Measurements from ENCODE around the gene NRG2. TPM values are rescaled to one million over a fixed set of nuclear protein-coding genes. Genes with fewer than 3 reads are reported as not detected.
A peak's percentile ranks its signal among the peaks of the same experiment; 100 is the strongest.

The NRG2 gene
- polyA plus RNA-seq (2013, experiment 1 of 2): 0.25 TPM
- polyA plus RNA-seq (2013, experiment 2 of 2): 0.38 TPM

GRCh38 chr5:140042643-140043507, at the start of gene NRG2:
NRG2 (minus strand) TSS chr5:140043299.
- Histone ChIP-seq H3K36me3 (ENCODE audit: insufficient read depth, low read length) (no peaks in the 10 kb centered on the region), H3K27ac (ENCODE audit: low read depth, low read length) (no peak within 1 kb of the TSS), H3K9me3 (ENCODE audit: insufficient read depth, low read depth, low read length) (no peaks in the 10 kb centered on the region), H3K4me1 (ENCODE audit: insufficient read depth, low read length) (peaks cover 8% of the 10 kb centered on the region; the same call in 1 of the 2 replicates), H3K4me3 (ENCODE audit: low read length) (peak within 1 kb of the TSS; percentile 50), H3K27me3 (ENCODE audit: insufficient read depth, low read length) (peaks cover 84% of the 10 kb centered on the region), H3K9ac (ENCODE audit: low read depth, low read length) (no peak within 1 kb of the TSS)
- WGBS: under 1% methylated on average over 82 of the region's 82 CpGs

DNA sequence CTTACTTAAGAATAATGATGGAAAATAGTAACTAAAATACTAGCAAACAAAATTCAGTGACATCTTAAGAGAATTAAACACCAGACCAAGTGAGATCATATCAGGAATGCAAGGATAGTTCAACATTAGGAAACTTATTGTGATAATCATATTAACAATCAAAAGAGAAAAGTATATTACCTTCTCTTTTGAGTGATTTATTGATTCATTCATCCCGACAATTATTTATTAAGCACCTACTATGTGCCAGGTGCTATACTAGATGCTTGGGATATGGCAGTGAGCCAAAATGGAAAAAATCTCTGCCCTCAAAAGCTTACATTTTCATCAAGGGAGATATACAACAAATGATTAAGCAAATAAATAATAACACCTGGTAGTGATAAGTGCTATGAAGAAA, 47.2 kb upstream of the NRG2 start:
- Histone ChIP-seq H3K9me3 (ENCODE audit: insufficient read depth, low read depth, low read length) (no peaks in the 10 kb centered on the region), H3K4me3 (ENCODE audit: low read length) (no peak overlapping the region), H3K9ac (ENCODE audit: low read depth, low read length) (no peak overlapping the region), H3K27me3 (ENCODE audit: insufficient read depth, low read length) (peaks cover 34% of the 10 kb centered on the region), H3K4me1 (ENCODE audit: insufficient read depth, low read length) (no peaks in the 10 kb centered on the region), H3K36me3 (ENCODE audit: insufficient read depth, low read length) (no peaks in the 10 kb centered on the region), H3K27ac (ENCODE audit: low read depth, low read length) (no peak overlapping the region)
- no CpG with 5 or more reads among the region's 1 CpG for WGBS

DNA sequence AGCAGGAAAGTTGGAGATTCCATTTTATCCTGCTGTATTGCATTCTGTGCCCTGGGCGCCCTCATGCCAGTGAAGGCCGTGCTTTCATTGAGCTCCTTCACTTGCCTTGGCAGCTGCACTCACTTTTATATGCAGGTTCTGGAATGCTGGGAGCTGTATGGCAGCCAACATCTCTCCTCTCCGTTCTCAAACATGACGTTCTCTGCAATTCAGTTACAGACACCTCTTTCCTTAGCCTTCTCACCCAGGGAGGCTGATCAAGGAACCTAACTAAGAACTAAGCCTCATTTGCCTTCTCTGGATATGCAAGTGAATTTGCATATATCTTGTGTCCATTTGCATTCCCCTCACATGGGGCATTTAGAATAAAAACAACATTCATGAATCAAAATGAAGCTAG, 41.4 kb upstream of the NRG2 start:
- Histone ChIP-seq H3K27ac (ENCODE audit: low read depth, low read length) (no peak overlapping the region), H3K27me3 (ENCODE audit: insufficient read depth, low read length) (peaks cover 30% of the 10 kb centered on the region), H3K9me3 (ENCODE audit: insufficient read depth, low read depth, low read length) (no peaks in the 10 kb centered on the region), H3K9ac (ENCODE audit: low read depth, low read length) (no peak overlapping the region), H3K4me1 (ENCODE audit: insufficient read depth, low read length) (no peaks in the 10 kb centered on the region), H3K36me3 (ENCODE audit: insufficient read depth, low read length) (no peaks in the 10 kb centered on the region), H3K4me3 (ENCODE audit: low read length) (no peak overlapping the region)
- WGBS: 57% methylated on average over 4 of the region's 4 CpGs

DNA sequence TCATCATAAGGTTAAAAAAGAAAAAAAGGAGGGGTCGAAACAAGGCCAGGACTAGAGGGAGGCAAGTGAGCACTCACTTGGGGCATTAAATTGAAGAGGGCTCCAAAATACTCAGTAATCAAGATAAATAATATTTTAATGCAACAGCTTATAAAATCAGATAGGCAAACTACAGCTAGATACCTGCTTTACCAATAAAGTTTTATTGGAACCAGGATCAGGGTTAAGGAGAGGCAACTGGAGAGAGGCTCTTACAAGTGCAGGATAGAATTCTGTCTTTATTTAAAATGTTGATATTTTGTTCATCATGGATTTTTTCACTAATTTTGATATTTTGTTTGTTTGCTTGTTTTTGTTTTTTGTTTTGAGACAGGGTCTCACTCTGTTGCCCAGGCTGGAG, 40.6 kb upstream of the NRG2 start:
- WGBS: no CpG with 5 or more reads among the region's 1 CpG
- Histone ChIP-seq H3K27ac (ENCODE audit: low read depth, low read length) (no peak overlapping the region), H3K27me3 (ENCODE audit: insufficient read depth, low read length) (peaks cover 30% of the 10 kb centered on the region), H3K4me1 (ENCODE audit: insufficient read depth, low read length) (no peaks in the 10 kb centered on the region), H3K4me3 (ENCODE audit: low read length) (no peak overlapping the region), H3K9me3 (ENCODE audit: insufficient read depth, low read depth, low read length) (no peaks in the 10 kb centered on the region), H3K36me3 (ENCODE audit: insufficient read depth, low read length) (no peaks in the 10 kb centered on the region), H3K9ac (ENCODE audit: low read depth, low read length) (no peak overlapping the region)

DNA sequence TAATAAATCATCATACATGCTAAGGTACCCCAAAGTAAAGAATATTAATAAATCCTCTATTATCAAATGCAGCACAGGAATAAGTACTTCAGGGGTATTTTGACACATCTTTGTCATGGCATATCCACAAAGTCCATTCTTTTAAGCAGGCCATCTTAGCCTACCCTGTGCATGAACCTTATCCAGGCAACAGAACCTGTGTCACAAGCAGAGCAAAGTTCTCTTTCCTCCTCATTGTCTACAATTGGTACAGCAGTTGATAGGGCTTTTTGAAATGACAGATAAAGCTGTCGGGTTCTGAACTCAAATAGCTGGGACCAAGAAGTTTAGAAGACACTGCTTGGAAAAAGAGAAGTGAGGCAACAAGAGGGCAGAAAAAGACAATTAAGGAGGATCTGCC, 40.0 kb upstream of the NRG2 start:
- Histone ChIP-seq H3K27me3 (ENCODE audit: insufficient read depth, low read length) (peaks cover 30% of the 10 kb centered on the region), H3K9ac (ENCODE audit: low read depth, low read length) (no peak overlapping the region), H3K4me1 (ENCODE audit: insufficient read depth, low read length) (no peaks in the 10 kb centered on the region), H3K36me3 (ENCODE audit: insufficient read depth, low read length) (no peaks in the 10 kb centered on the region), H3K27ac (ENCODE audit: low read depth, low read length) (no peak overlapping the region), H3K9me3 (ENCODE audit: insufficient read depth, low read depth, low read length) (no peaks in the 10 kb centered on the region), H3K4me3 (ENCODE audit: low read length) (no peak overlapping the region)
- WGBS: 78% methylated on average over 1 of the region's 1 CpG

DNA sequence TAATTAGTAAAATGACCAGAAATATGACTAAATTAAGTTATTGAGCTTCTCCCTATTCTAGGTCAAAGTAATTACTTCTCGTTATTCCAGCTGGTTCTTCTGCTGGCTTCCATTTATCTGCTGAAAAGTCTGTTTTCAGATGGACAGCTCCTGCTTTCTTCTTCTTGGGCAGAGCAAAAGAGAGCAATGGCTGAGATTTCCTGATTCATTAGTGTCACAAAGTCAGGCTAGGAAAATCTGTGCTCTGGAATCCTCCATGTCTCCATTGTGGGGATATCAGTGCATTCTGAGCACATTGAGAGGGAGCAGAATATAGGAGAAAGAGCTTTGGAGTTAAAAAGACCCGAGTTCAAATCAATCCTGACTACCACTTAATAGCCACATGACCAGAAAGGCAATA, 33.7 kb upstream of the NRG2 start:
- Histone ChIP-seq H3K4me1 (ENCODE audit: insufficient read depth, low read length) (no peaks in the 10 kb centered on the region), H3K27me3 (ENCODE audit: insufficient read depth, low read length) (peaks cover 16% of the 10 kb centered on the region), H3K36me3 (ENCODE audit: insufficient read depth, low read length) (no peaks in the 10 kb centered on the region), H3K9me3 (ENCODE audit: insufficient read depth, low read depth, low read length) (no peaks in the 10 kb centered on the region), H3K4me3 (ENCODE audit: low read length) (no peak overlapping the region), H3K27ac (ENCODE audit: low read depth, low read length) (no peak overlapping the region), H3K9ac (ENCODE audit: low read depth, low read length) (no peak overlapping the region)
- 80% methylated on average over 2 of the region's 2 CpGs for WGBS

DNA sequence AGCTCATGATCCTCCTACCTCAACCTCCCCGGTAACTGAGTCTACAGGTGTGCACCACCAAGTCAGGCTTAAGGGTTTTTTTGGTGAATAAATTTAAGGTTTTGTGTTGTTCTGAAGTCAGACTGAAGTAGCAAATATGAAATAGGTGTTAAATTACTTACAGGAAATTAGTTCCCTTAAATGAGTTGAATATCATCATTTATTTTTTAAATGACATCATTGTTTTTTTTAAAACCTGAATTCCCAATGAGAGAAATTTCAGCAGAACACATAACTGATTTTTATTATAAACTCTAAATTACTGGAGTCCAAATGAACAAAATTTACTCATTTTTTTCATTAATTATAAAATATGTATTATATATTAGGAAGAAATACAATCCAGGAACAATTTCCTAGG, 33.0 kb upstream of the NRG2 start:
- Histone ChIP-seq H3K36me3 (ENCODE audit: insufficient read depth, low read length) (no peaks in the 10 kb centered on the region), H3K27me3 (ENCODE audit: insufficient read depth, low read length) (peaks cover 16% of the 10 kb centered on the region), H3K27ac (ENCODE audit: low read depth, low read length) (no peak overlapping the region), H3K4me1 (ENCODE audit: insufficient read depth, low read length) (no peaks in the 10 kb centered on the region), H3K9me3 (ENCODE audit: insufficient read depth, low read depth, low read length) (no peaks in the 10 kb centered on the region), H3K9ac (ENCODE audit: low read depth, low read length) (no peak overlapping the region), H3K4me3 (ENCODE audit: low read length) (no peak overlapping the region)
- WGBS: 100% methylated on average over 1 of the region's 1 CpG

GRCh38 chr5:140075371-140075770, 32.3 kb upstream of the NRG2 start:
- H3K27me3 ChIP-seq (ENCODE audit: insufficient read depth, low read length): peaks cover 14% of the 10 kb centered on the region
- H3K4me3 ChIP-seq (ENCODE audit: low read length): no peak overlapping the region
- H3K4me1 ChIP-seq (ENCODE audit: insufficient read depth, low read length): no peaks in the 10 kb centered on the region
- no peak overlapping the region for H3K9ac ChIP-seq (ENCODE audit: low read depth, low read length)
- H3K36me3 ChIP-seq (ENCODE audit: insufficient read depth, low read length): no peaks in the 10 kb centered on the region
- WGBS: 67% methylated on average over 2 of the region's 2 CpGs
- no peak overlapping the region for H3K27ac ChIP-seq (ENCODE audit: low read depth, low read length)
- no peaks in the 10 kb centered on the region for H3K9me3 ChIP-seq (ENCODE audit: insufficient read depth, low read depth, low read length)

GRCh38 chr5:140073296-140073695, 30.2 kb upstream of the NRG2 start:
- WGBS: 32% methylated on average over 2 of the region's 4 CpGs
- Histone ChIP-seq H3K9me3 (ENCODE audit: insufficient read depth, low read depth, low read length) (no peaks in the 10 kb centered on the region), H3K36me3 (ENCODE audit: insufficient read depth, low read length) (no peaks in the 10 kb centered on the region), H3K4me1 (ENCODE audit: insufficient read depth, low read length) (no peaks in the 10 kb centered on the region), H3K27me3 (ENCODE audit: insufficient read depth, low read length) (peaks cover 29% of the 10 kb centered on the region), H3K9ac (ENCODE audit: low read depth, low read length) (no peak overlapping the region), H3K4me3 (ENCODE audit: low read length) (no peak overlapping the region), H3K27ac (ENCODE audit: low read depth, low read length) (no peak overlapping the region)

DNA sequence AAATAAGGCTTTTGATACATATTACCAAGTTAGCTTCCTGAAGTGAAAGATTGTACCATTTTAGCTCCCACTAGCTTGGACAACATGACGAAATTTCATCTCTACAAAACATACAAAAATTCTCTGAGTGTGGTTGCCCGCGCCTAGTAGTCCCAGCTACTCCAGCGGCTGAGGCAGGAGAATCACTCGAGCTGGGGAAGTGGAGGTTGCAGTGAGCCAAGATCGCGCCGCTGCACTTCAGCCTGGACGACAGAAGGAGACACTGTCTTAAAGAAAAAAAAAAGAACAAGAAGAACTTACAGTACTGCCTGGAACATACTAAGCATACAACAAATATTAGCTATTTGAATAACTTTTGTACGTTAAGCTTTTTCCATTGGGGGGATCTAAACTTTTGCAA, 29.7 kb upstream of the NRG2 start:
- H3K4me3 ChIP-seq (ENCODE audit: low read length): no peak overlapping the region
- H3K27me3 ChIP-seq (ENCODE audit: insufficient read depth, low read length): peaks cover 34% of the 10 kb centered on the region
- H3K4me1 ChIP-seq (ENCODE audit: insufficient read depth, low read length): no peaks in the 10 kb centered on the region
- H3K27ac ChIP-seq (ENCODE audit: low read depth, low read length): no peak overlapping the region
- 68% methylated on average over 9 of the region's 10 CpGs for WGBS
- H3K9ac ChIP-seq (ENCODE audit: low read depth, low read length): no peak overlapping the region
- no peaks in the 10 kb centered on the region for H3K36me3 ChIP-seq (ENCODE audit: insufficient read depth, low read length)
- H3K9me3 ChIP-seq (ENCODE audit: insufficient read depth, low read depth, low read length): no peaks in the 10 kb centered on the region

DNA sequence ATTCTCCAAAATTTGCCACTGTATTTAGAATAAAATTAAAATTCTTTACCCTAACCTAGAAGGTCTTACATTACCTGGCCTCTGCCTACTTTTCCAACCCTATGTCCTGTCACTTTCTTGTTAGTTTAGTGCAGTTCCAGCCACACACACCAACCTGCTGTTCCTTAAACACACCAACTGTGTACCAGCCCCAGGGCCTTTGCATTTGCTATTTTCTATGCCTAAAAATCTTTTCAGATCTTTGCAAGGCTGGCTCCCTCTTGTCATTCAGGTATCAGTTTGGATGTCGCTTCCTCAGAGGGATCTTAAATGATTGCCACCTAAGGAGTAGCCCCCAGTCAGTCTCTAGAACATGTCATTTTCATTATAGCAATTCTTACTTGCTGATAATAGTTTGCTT, 17.7 kb upstream of the NRG2 start:
- Histone ChIP-seq H3K9me3 (ENCODE audit: insufficient read depth, low read depth, low read length) (no peaks in the 10 kb centered on the region), H3K4me3 (ENCODE audit: low read length) (no peak overlapping the region), H3K27me3 (ENCODE audit: insufficient read depth, low read length) (peaks cover 75% of the 10 kb centered on the region), H3K36me3 (ENCODE audit: insufficient read depth, low read length) (no peaks in the 10 kb centered on the region), H3K9ac (ENCODE audit: low read depth, low read length) (no peak overlapping the region), H3K4me1 (ENCODE audit: insufficient read depth, low read length) (no peaks in the 10 kb centered on the region), H3K27ac (ENCODE audit: low read depth, low read length) (no peak overlapping the region)
- 79% methylated on average over 1 of the region's 1 CpG for WGBS

Measured in HUES64 (cell line).